GM12878 (cell line): ENCODE data around the gene GPR158. TPM values are rescaled to one million over a fixed set of nuclear protein-coding genes. Genes with fewer than 3 reads are reported as not detected.

ENCODE experiments used
- ATAC-seq: fragments of 200-7000 bp; cut with Tn5 transposase; 3 replicates; pipeline ENCODE4 v1.9.1; 2020; ENCODE audit warnings: mild to moderate bottlenecking, moderate library complexity
- BruUV-seq: library from RNA; stranded (reverse); fragments of 400-500 nt; replicated peaks from 2 replicates; lab custom pipeline; 2021; lab: Mats Ljungman, UMichigan
- CTCF ChIA-PET: fragments of 300-600 bp; sonication (Branson Sonifier 250); formaldehyde crosslinking; extraction: SDS; loops from one replicate; lab custom pipeline; 2021; ENCODE audit warnings: inconsistent platforms; lab: Yijun Ruan, JAX
- POLR2A ChIA-PET: fragments of 350-600 bp; formaldehyde crosslinking; extraction: SDS; loops from one replicate; lab custom pipeline; 2021; ENCODE audit warnings: inconsistent platforms; lab: Charles Lee
- RAD21 ChIA-PET: fragments of 300-600 bp; sonication (Branson Sonifier 250); formaldehyde crosslinking; loops from one replicate; lab custom pipeline; 2023; ENCODE audit warnings: antibody characterized with exemption; ENCODE audit not compliant: unreplicated experiment; lab: Charles Lee
- SMC1A ChIA-PET: fragments of 300-600 bp; sonication (Branson Sonifier 250); formaldehyde crosslinking; loops from one replicate; lab custom pipeline; 2023; ENCODE audit not compliant: unreplicated experiment, uncharacterized antibody; lab: Charles Lee
- DNase-seq: peaks from one replicate; pipeline ENCODE4 v3.0.0-alpha.2; 2011; ENCODE audit warnings: low read depth, low spot score
- FAIRE-seq: peaks from 3 replicates; lab custom pipeline; 2011; peaks lifted over from hg19 to GRCh38; lab: Jason Lieb, UNC
- H2AFZ ChIP-seq: 2 replicates; pipeline ENCODE4 v1.6.0; 2011; ENCODE audit warnings: low read depth, low read length, control low read depth; ENCODE audit not compliant: control insufficient read depth
- H3K27ac ChIP-seq: 2 replicates; pipeline ENCODE4 v1.5.1; 2011; ENCODE audit warnings: control low read depth; ENCODE audit not compliant: control insufficient read depth, insufficient read depth
- H3K27me3 ChIP-seq, 2 experiments: replicated peaks in 1 of 2; 2 replicates each; pipeline versions ENCODE4 v1.6.0 to v1.6.1; 2011; ENCODE audit warnings: low read length in 1 of 2; ENCODE audit not compliant: control insufficient read depth in 2 of 2, insufficient read depth in 2 of 2
- H3K36me3 ChIP-seq, 2 experiments: 2 replicates each; pipeline ENCODE4 v1.5.1; 2011; ENCODE audit warnings: low read length in 1 of 2; ENCODE audit not compliant: control insufficient read depth in 2 of 2, insufficient read depth in 2 of 2
- H3K4me1 ChIP-seq: 2 replicates; pipeline ENCODE4 v1.6.1; 2011; ENCODE audit warnings: mild to moderate bottlenecking, low read length, moderate library complexity, mixed read lengths; ENCODE audit not compliant: control insufficient read depth, insufficient read depth
- H3K4me2 ChIP-seq: 2 replicates; pipeline ENCODE4 v1.6.0; 2011; ENCODE audit warnings: control low read depth; ENCODE audit not compliant: control insufficient read depth, insufficient read depth
- H3K4me3 ChIP-seq: fragments of 200-600 bp; sonication (generic); 2 replicates; pipeline ENCODE4 v1.5.1; 2016
- H3K79me2 ChIP-seq: 2 replicates; pipeline ENCODE4 v1.6.0; 2011; ENCODE audit warnings: low read length; ENCODE audit not compliant: control insufficient read depth, insufficient read depth
- H3K9ac ChIP-seq: 2 replicates; pipeline ENCODE4 v1.8.0; 2011; ENCODE audit warnings: low read length, control low read depth, mixed read lengths; ENCODE audit not compliant: control insufficient read depth, insufficient read depth
- H3K9me3 ChIP-seq: replicated peaks from 3 replicates; pipeline ENCODE4 v1.5.1; 2011; ENCODE audit warnings: mild to moderate bottlenecking, low read length; ENCODE audit not compliant: control insufficient read depth, insufficient read depth
- H4K20me1 ChIP-seq: 2 replicates; pipeline ENCODE4 v1.6.0; 2011; ENCODE audit not compliant: control insufficient read depth, insufficient read depth
- CBX3 ChIP-seq: fragments of 200-600 bp; sonication (generic); IDR thresholded peaks from 2 replicates; pipeline ENCODE4 v1.6.1; 2016; ENCODE audit warnings: low read depth, borderline replicate concordance
- CEBPB ChIP-seq, 2 experiments: fragments of 150-350 bp in 1 of 2; IDR thresholded peaks; 2 replicates each; pipeline ENCODE4 v1.6.1; 2012 to 2014; ENCODE audit warnings: low read depth in 2 of 2, low read length in 2 of 2, borderline replicate concordance in 1 of 2, inconsistent platforms in 1 of 2
- CTCF ChIP-seq, 3 experiments: IDR thresholded peaks in 2 of 3; conservative IDR thresholded peaks in 1 of 3; 2 replicates each; pipeline ENCODE4 v1.5.1; 2011; ENCODE audit warnings: low read depth in 3 of 3, low read length in 3 of 3, mild to moderate bottlenecking in 3 of 3, control low read depth in 2 of 3, moderate library complexity in 2 of 3, inconsistent platforms in 1 of 3, mixed read lengths in 1 of 3; ENCODE audit not compliant: control insufficient read depth in 2 of 3, insufficient read depth in 1 of 3; ENCODE audit errors: extremely low read depth in 1 of 3
- HCFC1 ChIP-seq: fragments of 150-350 bp; IDR thresholded peaks from 2 replicates; pipeline ENCODE4 v1.6.1; 2014; ENCODE audit warnings: low read length
- MEF2B ChIP-seq: fragments of 450-650 bp; IDR thresholded peaks from 2 replicates; pipeline ENCODE4 v1.6.1; 2018; ENCODE audit warnings: mild to moderate bottlenecking, moderate library complexity; ENCODE audit not compliant: partially characterized antibody, poor library complexity, severe bottlenecking
- MXI1 ChIP-seq: fragments of 150-350 bp; IDR thresholded peaks from 2 replicates; pipeline ENCODE4 v1.6.1; 2011; ENCODE audit warnings: low read depth, mild to moderate bottlenecking, inconsistent platforms, low read length, improper control_type of control experiment
- NBN ChIP-seq: fragments of 450-650 bp; IDR thresholded peaks from 2 replicates; pipeline ENCODE4 v1.6.1; 2016
- SIN3A ChIP-seq: IDR thresholded peaks from 2 replicates; pipeline ENCODE4 v1.6.1; 2012; ENCODE audit warnings: low read depth, low read length, improper control_type of control experiment
- SIX5 ChIP-seq: IDR thresholded peaks from 2 replicates; pipeline ENCODE4 v1.6.1; 2011; ENCODE audit warnings: mild to moderate bottlenecking, low read depth, low read length, moderate library complexity; ENCODE audit not compliant: severe bottlenecking
- SMAD1 ChIP-seq: fragments of 450-650 bp; IDR thresholded peaks from 2 replicates; pipeline ENCODE4 v1.6.1; 2018; ENCODE audit warnings: mild to moderate bottlenecking, low read depth; ENCODE audit not compliant: partially characterized antibody
- SPI1 ChIP-seq: IDR thresholded peaks from 2 replicates; pipeline ENCODE4 v1.6.1; 2011; ENCODE audit warnings: low read depth, mild to moderate bottlenecking, low read length, moderate library complexity, borderline replicate concordance; ENCODE audit not compliant: insufficient read depth
- TBL1XR1 ChIP-seq: IDR thresholded peaks from 2 replicates; pipeline ENCODE4 v1.6.1; 2012; ENCODE audit warnings: low read depth, low read length, improper control_type of control experiment
- WRNIP1 ChIP-seq: IDR thresholded peaks from 2 replicates; pipeline ENCODE4 v1.6.1; 2011; ENCODE audit warnings: low read depth, low read length, improper control_type of control experiment, borderline replicate concordance
- ZNF207 ChIP-seq: fragments of 450-650 bp; IDR thresholded peaks from 2 replicates; pipeline ENCODE4 v1.6.1; 2014; ENCODE audit warnings: antibody characterized with exemption, mild to moderate bottlenecking, borderline replicate concordance
- ZNF592 ChIP-seq: fragments of 450-650 bp; IDR thresholded peaks from 2 replicates; pipeline ENCODE4 v1.6.1; 2017; ENCODE audit warnings: mild to moderate bottlenecking, moderate library complexity
- ZSCAN29 ChIP-seq: fragments of 450-650 bp; IDR thresholded peaks from 2 replicates; pipeline ENCODE4 v1.6.1; 2017; ENCODE audit warnings: mild to moderate bottlenecking, moderate library complexity
- ZZZ3 ChIP-seq: IDR thresholded peaks from 2 replicates; pipeline ENCODE4 v1.6.1; 2011; ENCODE audit warnings: low read depth; ENCODE audit not compliant: control insufficient read depth, insufficient read length
- WGBS: methylation state at CpG from one replicate; pipeline ENCODE4 v1.1.6; 2016; ENCODE audit warnings: low lambda C conversion rate; ENCODE audit not compliant: insufficient replicate concordance, insufficient coverage; ENCODE audit errors: missing lambda C conversion rate; 5-methylcytosine and 5-hydroxymethylcytosine counted together
- in situ Hi-C: fragments of 300-500 bp; cut with MboI; formaldehyde crosslinking; loops from 9 replicates; pipeline ENCODE4 v1.14.3; 2018; ENCODE audit warnings: mixed read lengths
- intact Hi-C: fragments of 100-400 bp; cut with micrococcal nuclease; formaldehyde crosslinking; loops from one replicate; pipeline ENCODE4 v1.14.2; 2022; ENCODE audit not compliant: unreplicated experiment
- polyA plus RNA-seq, 11 experiments: library from polyadenylated mRNA; depleted of rRNA in 4 of 11; unstranded in 6 of 11; stranded (reverse) in 5 of 11; fragments of >200 nt; fragmentation: Nextera tagmentation in 4 of 11; fragmentation: Illumina TruSeq in 1 of 11; extraction: Ambion mirVana in 4 of 11; extraction: Trizol in 1 of 11; gene quantifications; 1 replicate in 1 of 11; 2 replicates in 10 of 11; pipeline versions ENCODE4 v1.2.1 to v1.2.3, GENCODE V29; 2011 to 2016; ENCODE audit warnings: inconsistent platforms in 2 of 11, missing spikeins in 2 of 11, low read depth in 1 of 11
- total RNA-seq, 4 experiments: library from RNA; depleted of rRNA in 3 of 4; stranded (reverse); fragments of >200 nt in 3 of 4; fragmentation: Illumina TruSeq in 1 of 4; extraction: Trizol in 1 of 4; gene quantifications; 2 replicates each; pipeline versions ENCODE4 v1.2.1 to v1.2.3, GENCODE V29; 2013 to 2021

The GPR158 gene
- total and polyA plus RNA-seq, 10 of the 15 experiments (the other 5 are each of a cell fraction or from before 2014, with no cell fraction given): not detected

- no peak for FAIRE-seq
- RAD21 ChIA-PET: no interaction called here
Measured at GRCh38 chr10:25393621-25394020, 218.8 kb downstream of the GPR158 start.

More at GRCh38 chr10:25393621-25394020, 218.8 kb downstream of the GPR158 start:
- TF ChIP-seq ZZZ3 (no peak), SMAD1 (no peak), SPI1 (no peak), ZSCAN29 (no peak), CTCF (IDR thresholded peaks at IDR 0.05 in 2 of 3, conservative IDR thresholded peaks at IDR 0.05 in 1 of 3; ENCODE audit: control insufficient read depth in 2 of 3, extremely low read depth in 1 of 3, insufficient read depth in 1 of 3, low read depth in 3 of 3, low read length in 3 of 3) (no peak), MXI1 (no peak), MEF2B (no peak), CBX3 (no peak), TBL1XR1 (no peak), NBN (no peak), HCFC1 (no peak), SIX5 (no peak), CEBPB (IDR thresholded peaks at IDR 0.05; ENCODE audit: borderline replicate concordance in 1 of 2, low read depth in 2 of 2, low read length in 2 of 2) (no peak), ZNF207 (no peak), SIN3A (no peak), WRNIP1 (no peak), ZNF592 (no peak)
- H4K20me1 ChIP-seq: no peaks in the 10 kb centered on the region
- WGBS: 31% methylated on average over 2 of the region's 2 CpGs
- no peak overlapping the region for H3K4me3 ChIP-seq
- H3K4me2 ChIP-seq: no peak overlapping the region
- H3K27me3 ChIP-seq: no peaks in the 10 kb centered on the region
- H3K79me2 ChIP-seq: no peaks in the 10 kb centered on the region
- BruUV-seq: no TSS peak
- no peak for ATAC-seq
- ChIA-PET POLR2A (no interaction called here), SMC1A (no interaction called here), CTCF (no interaction called here)
- no peak overlapping the region for H3K9ac ChIP-seq
- H3K36me3 ChIP-seq: no peaks in the 10 kb centered on the region
- intact Hi-C loops (no loop called here), in situ Hi-C loops (no loop called here)
- no peak overlapping the region for H3K27ac ChIP-seq
- H3K4me1 ChIP-seq: no peaks in the 10 kb centered on the region
- no peaks in the 10 kb centered on the region; the same call in 2 of the 3 replicates for H3K9me3 ChIP-seq
- no peak for DNase-seq
- H2AFZ ChIP-seq: no peak overlapping the region
